ENCODE results near the gene LRRC51. TPM values are rescaled to one million over a fixed set of nuclear protein-coding genes. Genes with fewer than 3 reads are reported as not detected.

LRRC51 gene
- total and polyA plus RNA-seq, 2 of the 8 experiments (the other 6 are each of a cell fraction or from before 2014, with no cell fraction given): 7.7 to 7.9 TPM

- no peak overlapping the region for H2BK20ac ChIP-seq (ENCODE audit: low read length)
- no peaks in the 10 kb centered on the region for H4K20me1 ChIP-seq (replicated peaks in 1 of 2; ENCODE audit: control insufficient read depth in 1 of 2, insufficient read depth in 2 of 2, low read length in 2 of 2)
- no peak overlapping the region for H3K9ac ChIP-seq (replicated peaks in 1 of 4; ENCODE audit: extremely low read depth in 1 of 4, low read depth in 3 of 4, low read length in 3 of 4)
- no peak overlapping the region for H2BK15ac ChIP-seq (ENCODE audit: low read length)
- H3K79me2 ChIP-seq (ENCODE audit: control insufficient read depth in 1 of 2, insufficient read depth in 2 of 2, low read length in 2 of 2): peaks cover 10 to 47% of the 10 kb centered on the region in 2 experiments; a peak in 3 of 4 replicates
- H3K23ac ChIP-seq (ENCODE audit: insufficient read length): no peak overlapping the region
- no peak overlapping the region for H3K14ac ChIP-seq (ENCODE audit: insufficient read length)
- H3K27ac ChIP-seq (ENCODE audit: low read depth, low read length): no peak overlapping the region
- no peak overlapping the region for H3K4ac ChIP-seq (replicated peaks; ENCODE audit: insufficient read length, low read depth, low read length)
- H3K18ac ChIP-seq (ENCODE audit: extremely low read depth, low read length): no peak overlapping the region
- no peak overlapping the region for H3K4me2 ChIP-seq (ENCODE audit: insufficient read depth in 1 of 2, low read depth in 2 of 2, low read length in 2 of 2)
- peaks cover 2 to 24% (median 7%) of the 10 kb centered on the region in 4 experiments; a peak in 5 of 8 replicates for H3K36me3 ChIP-seq (ENCODE audit: control insufficient read depth in 2 of 4, insufficient read depth in 4 of 4, low read length in 3 of 4)
- 90% methylated on average over 3 of the region's 3 CpGs; no CpG with 5 or more reads in 1 of the 2 experiments for WGBS, 2 experiments (ENCODE audit: extremely low coverage in 1 of 2, insufficient coverage in 1 of 2, insufficient read length in 1 of 2, insufficient replicate concordance in 2 of 2, low coverage in 1 of 2, low lambda C conversion rate in 2 of 2, missing lambda C conversion rate in 1 of 2)
- peaks cover 21 to 30% (median 27%) of the 10 kb centered on the region in 4 experiments for H3K4me1 ChIP-seq (replicated peaks in 1 of 4; ENCODE audit: control insufficient read depth in 3 of 4, insufficient read depth in 4 of 4, low read length in 3 of 4)
- H2AFZ ChIP-seq (ENCODE audit: low read length): no peak overlapping the region
- POLR2A ChIA-PET (ENCODE audit: partially characterized antibody): no interaction called here
- no peaks in the 10 kb centered on the region for H3K27me3 ChIP-seq (replicated peaks in 1 of 4; ENCODE audit: control insufficient read depth in 3 of 4, extremely low read depth in 1 of 4, insufficient read depth in 3 of 4, low read length in 3 of 4)
- H4K91ac ChIP-seq (replicated peaks; ENCODE audit: insufficient read length, low read length): no peak overlapping the region
- no peak overlapping the region for H3K4me3 ChIP-seq (ENCODE audit: extremely low read depth in 1 of 4, insufficient read depth in 2 of 4, low read depth in 3 of 4, low read length in 4 of 4)
- H3K23me2 ChIP-seq (ENCODE audit: low read depth, low read length): peaks cover 7% of the 10 kb centered on the region
- no peak overlapping the region for H4K5ac ChIP-seq (ENCODE audit: insufficient read length, low read depth, low read length)
- H2BK120ac ChIP-seq (replicated peaks; ENCODE audit: low read depth, low read length): no peak overlapping the region
- H3K79me1 ChIP-seq (ENCODE audit: low read depth, low read length): peaks cover 15% of the 10 kb centered on the region
- H3K56ac ChIP-seq (replicated peaks; ENCODE audit: insufficient read length, low read depth, low read length): no peak overlapping the region
- H2AK5ac ChIP-seq (ENCODE audit: low read depth, low read length): no peak overlapping the region
- CTCF ChIA-PET (ENCODE audit: partially characterized antibody): interaction anchor here (1.0 to 25.0 kb wide), 4 partner anchors 12 to 59 kb away, joined by 3 to 423 read pairs (median 5); partner anchors contain the start of gene LAMTOR1
- H3K9me3 ChIP-seq (ENCODE audit: insufficient read depth in 2 of 2, low read depth in 1 of 2, low read length in 1 of 2): no peaks in the 10 kb centered on the region
- DNase-seq (ENCODE audit: low read depth in 1 of 2, low spot score in 2 of 2) (no peak), FAIRE-seq (no peak)
- H2BK12ac ChIP-seq (ENCODE audit: low read depth, low read length): no peak overlapping the region
- H2BK5ac ChIP-seq (ENCODE audit: low read depth, low read length): no peak overlapping the region
- no peak overlapping the region for H4K8ac ChIP-seq (ENCODE audit: extremely low read depth, insufficient read depth, low read length)
- TF ChIP-seq SIRT6 (IDR thresholded peaks at IDR 0.05; ENCODE audit: low read length) (no peak), CTBP2 (IDR thresholded peaks at IDR 0.05; ENCODE audit: borderline replicate concordance, insufficient read depth, insufficient read length, low read length) (no peak), FOSL1 (IDR thresholded peaks at IDR 0.05; ENCODE audit: insufficient read depth, low read depth, low read length) (no peak), SAP30 (IDR thresholded peaks at IDR 0.05; ENCODE audit: insufficient read depth, insufficient replicate concordance, low read length) (no peak), GTF2F1 (IDR thresholded peaks at IDR 0.05; ENCODE audit: borderline replicate concordance, low read depth, low read length) (no peak), ZNF274 (IDR thresholded peaks at IDR 0.05; ENCODE audit: borderline replicate concordance, extremely low read depth, low read length) (no peak), SIN3A (conservative IDR thresholded peaks at IDR 0.05 in 1 of 2, IDR thresholded peaks at IDR 0.05 in 1 of 2; ENCODE audit: low read depth in 1 of 2, low read length in 2 of 2) (no peak), RFX5 (IDR thresholded peaks at IDR 0.05; ENCODE audit: borderline replicate concordance, low read depth, low read length) (no peak), SUZ12 (IDR thresholded peaks at IDR 0.05; ENCODE audit: low read length) (no peak), NANOG (IDR thresholded peaks at IDR 0.05; ENCODE audit: insufficient read depth, low read depth, low read length, poor library complexity, severe bottlenecking) (no peak)
Observed at GRCh38 chr11:72036687-72037086, 44.0 kb upstream of the LRRC51 start.
